ENCODE results near the gene TMEM272. TPM values are rescaled to one million over a fixed set of nuclear protein-coding genes. Genes with fewer than 3 reads are reported as not detected.

TMEM272 gene
- total and polyA plus RNA-seq, 2 donors from 2014 or later, result 0.19 to 0.28 TPM

DNA sequence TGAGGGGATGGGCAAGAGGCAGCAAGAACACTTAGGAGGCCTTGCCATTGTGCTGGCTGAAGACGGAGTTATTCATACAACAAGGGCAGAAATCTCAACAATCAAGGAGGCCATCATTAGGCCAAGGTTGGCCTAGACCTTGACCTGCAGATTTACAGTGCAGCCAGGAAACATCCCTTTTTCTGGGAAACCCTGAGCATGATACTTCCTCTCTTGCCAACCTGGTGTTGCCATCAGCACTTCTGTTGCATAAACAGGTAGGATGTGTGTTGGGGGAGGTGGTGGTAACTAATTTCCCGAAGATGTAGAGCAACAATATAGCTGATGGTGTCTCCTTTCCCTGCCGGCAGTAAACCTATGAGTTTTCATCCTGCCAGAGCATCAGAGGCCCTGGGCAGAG lies 8.0 kb downstream of the TMEM272 start:
- TF ChIP-seq CTCF (IDR thresholded peaks at IDR 0.05; ENCODE audit: borderline replicate concordance, extremely low read depth, insufficient read depth), result no peak
- no peaks in the 10 kb centered on the region for H3K9me3 ChIP-seq (ENCODE audit: control insufficient read depth in 2 of 3, insufficient read depth in 1 of 3, low read length in 3 of 3)
- no peaks in the 10 kb centered on the region for H3K27me3 ChIP-seq (ENCODE audit: control insufficient read depth, insufficient read depth, low read length)
- H3K27ac ChIP-seq (ENCODE audit: low read depth in 2 of 2, low read length in 2 of 2), result no peak overlapping the region
- intact Hi-C loops (cut with DNase I), result no loop called here
- no peak for DNase-seq
- no peak overlapping the region for H3K9ac ChIP-seq (ENCODE audit: low read length in 3 of 3)
- H3K36me3 ChIP-seq (ENCODE audit: control insufficient read depth in 2 of 3, insufficient read depth in 3 of 3, low read length in 3 of 3), result no peaks in the 10 kb centered on the region
- H3K4me1 ChIP-seq (ENCODE audit: control insufficient read depth in 2 of 3, insufficient read depth in 2 of 3, low read depth in 1 of 3, low read length in 3 of 3), result no peaks in the 10 kb centered on the region
- FAIRE-seq, result no peak
- no peak overlapping the region for H3K4me3 ChIP-seq (ENCODE audit: low read length in 3 of 3)

DNA sequence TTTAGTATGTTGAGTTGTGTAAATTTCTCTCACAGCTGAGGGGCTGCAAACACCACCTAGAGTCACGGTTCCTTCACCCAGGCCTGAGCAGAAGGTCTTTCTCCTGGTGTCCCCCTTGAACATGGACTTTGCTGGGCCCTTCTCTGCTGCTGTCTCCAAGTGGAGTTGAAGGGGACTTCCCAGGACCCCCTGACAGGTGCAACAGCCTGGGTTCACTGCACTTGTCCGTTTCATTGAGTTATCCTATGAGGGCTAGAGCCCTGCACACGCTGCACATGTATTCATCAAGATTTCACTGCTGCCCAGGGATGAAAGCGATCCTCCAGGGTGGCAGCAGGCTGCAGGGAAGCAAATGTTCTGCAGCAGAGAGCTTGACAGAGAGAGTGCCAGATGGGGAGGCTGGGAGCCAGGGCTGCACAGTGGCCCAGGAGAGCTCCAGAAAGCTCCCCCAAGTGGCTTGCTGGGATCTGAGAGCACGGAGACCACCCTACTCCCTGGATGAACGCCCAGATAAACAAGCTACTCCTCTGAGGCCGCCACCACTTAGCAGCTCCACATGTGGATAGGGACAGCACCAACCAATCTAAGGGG lies 10.3 kb downstream of the TMEM272 start:
- Histone ChIP-seq H3K36me3 (ENCODE audit: control insufficient read depth in 2 of 3, insufficient read depth in 3 of 3, low read length in 3 of 3) (no peaks in the 10 kb centered on the region), H3K4me3 (ENCODE audit: low read length in 3 of 3) (no peak overlapping the region), H3K27me3 (ENCODE audit: control insufficient read depth, insufficient read depth, low read length) (no peaks in the 10 kb centered on the region), H3K9me3 (ENCODE audit: control insufficient read depth in 2 of 3, insufficient read depth in 1 of 3, low read length in 3 of 3) (no peaks in the 10 kb centered on the region), H3K4me1 (ENCODE audit: control insufficient read depth in 2 of 3, insufficient read depth in 2 of 3, low read depth in 1 of 3, low read length in 3 of 3) (no peaks in the 10 kb centered on the region), H3K9ac (ENCODE audit: low read length in 3 of 3) (no peak overlapping the region), H3K27ac (ENCODE audit: low read depth in 2 of 2, low read length in 2 of 2) (no peak overlapping the region)
- FAIRE-seq (no peak), DNase-seq (peak in 1 of 5 donors; percentile 29)
- intact Hi-C loops (cut with DNase I), result no loop called here
- TF ChIP-seq CTCF (IDR thresholded peaks at IDR 0.05; ENCODE audit: borderline replicate concordance, extremely low read depth, insufficient read depth), result no peak

GRCh38 chr13:51833980-51834379 lies 11.0 kb downstream of the TMEM272 start:
- TF ChIP-seq CTCF (IDR thresholded peaks at IDR 0.05; ENCODE audit: borderline replicate concordance, extremely low read depth, insufficient read depth), result no peak
- H3K9me3 ChIP-seq (ENCODE audit: control insufficient read depth in 2 of 3, insufficient read depth in 1 of 3, low read length in 3 of 3), result no peaks in the 10 kb centered on the region
- H3K27me3 ChIP-seq (ENCODE audit: control insufficient read depth, insufficient read depth, low read length), result no peaks in the 10 kb centered on the region
- intact Hi-C loops (cut with DNase I), result no loop called here
- no peak for FAIRE-seq
- no peak overlapping the region for H3K9ac ChIP-seq (ENCODE audit: low read length in 3 of 3)
- H3K4me3 ChIP-seq (ENCODE audit: low read length in 3 of 3), result no peak overlapping the region
- no peaks in the 10 kb centered on the region for H3K36me3 ChIP-seq (ENCODE audit: control insufficient read depth in 2 of 3, insufficient read depth in 3 of 3, low read length in 3 of 3)
- H3K4me1 ChIP-seq (ENCODE audit: control insufficient read depth in 2 of 3, insufficient read depth in 2 of 3, low read depth in 1 of 3, low read length in 3 of 3), result no peaks in the 10 kb centered on the region
- no peak overlapping the region for H3K27ac ChIP-seq (ENCODE audit: low read depth in 2 of 2, low read length in 2 of 2)
- no peak for DNase-seq

Measured in kidney (tissue), 14 donors.